Activated CD4-positive, alpha-beta T cell treated with anti-CD3 and anti-CD28 coated beads for 24 hours (primary cell): ENCODE data around the gene ECI2.
A peak's percentile ranks its signal among the peaks of the same experiment; 100 is the strongest.
"Not testable (repeated sequence)": the region's sequence is repeated elsewhere in the genome, so short reads cannot be mapped to it uniquely, and the experiment has no call there.

Experiments
- DNase-seq, 2 donors: peaks; one replicate each; pipeline ENCODE4 v3.0.0-alpha.2; 2020; ENCODE audit warnings: low read depth in 2 of 2

Gene ECI2

DNA sequence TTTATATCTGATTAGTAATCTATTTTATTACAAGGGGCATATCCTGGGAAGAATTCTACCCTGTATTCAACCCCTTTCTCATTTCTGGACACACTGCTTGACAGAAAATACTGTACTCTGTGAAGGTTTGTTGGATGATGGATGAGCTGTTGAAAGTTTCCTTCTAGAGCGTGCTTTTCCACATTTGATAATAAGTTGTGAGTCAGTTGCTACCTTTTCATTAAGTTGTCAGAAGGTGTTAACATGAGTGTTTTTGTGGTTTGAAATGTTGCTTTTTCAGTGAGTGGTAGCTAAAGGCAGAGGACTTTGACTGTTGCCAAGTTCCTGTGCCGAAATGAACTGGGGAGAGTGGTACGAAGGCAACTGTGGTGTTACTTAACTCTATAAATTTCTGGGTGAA is 3.9 kb upstream of the ECI2 start:
- DNase-seq = no peak

DNA sequence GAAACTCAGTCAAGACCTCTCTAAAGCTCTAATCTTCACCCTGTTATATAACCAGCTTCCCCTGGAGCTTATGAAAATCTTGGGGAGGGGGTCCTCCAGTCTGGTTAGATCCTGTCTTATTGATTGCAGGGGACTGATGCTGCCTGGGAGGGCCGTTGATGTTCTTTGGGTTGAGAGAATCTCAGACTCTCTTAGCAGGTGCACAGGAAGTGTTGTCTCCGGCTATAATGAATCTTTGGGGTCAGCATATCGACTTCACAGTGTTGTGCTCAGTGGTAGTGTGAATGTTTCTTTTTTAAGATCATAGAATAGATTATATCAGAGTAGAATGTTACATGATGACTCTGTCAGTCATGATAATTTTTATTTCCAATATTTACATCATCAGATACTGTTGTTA is 2.8 kb upstream of the ECI2 start:
- DNase-seq = no peak

DNA sequence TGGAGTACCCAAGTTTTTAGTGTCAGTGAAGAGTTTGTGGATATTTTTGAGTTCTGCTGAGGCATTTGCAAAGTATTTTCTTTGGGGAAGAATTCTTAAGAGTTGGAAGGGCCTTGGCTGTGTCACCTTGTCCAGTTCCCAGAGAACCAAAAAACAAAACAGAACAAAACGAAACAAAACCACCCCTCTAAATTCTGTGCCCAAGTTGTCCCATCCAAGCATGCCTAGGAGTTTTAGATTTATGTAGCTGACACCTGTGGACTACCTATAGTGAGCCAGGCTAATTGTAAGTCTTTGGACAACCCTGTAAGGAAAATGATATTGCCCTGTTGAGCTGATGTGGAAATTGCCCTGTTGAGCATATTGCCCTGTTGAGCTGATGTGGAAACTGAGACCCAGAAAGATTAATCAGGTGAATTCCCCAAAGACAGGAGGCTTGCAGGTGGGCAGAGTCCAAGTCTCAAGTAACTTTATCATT is 1.0 kb upstream of the ECI2 start:
- DNase-seq = no peak

DNA sequence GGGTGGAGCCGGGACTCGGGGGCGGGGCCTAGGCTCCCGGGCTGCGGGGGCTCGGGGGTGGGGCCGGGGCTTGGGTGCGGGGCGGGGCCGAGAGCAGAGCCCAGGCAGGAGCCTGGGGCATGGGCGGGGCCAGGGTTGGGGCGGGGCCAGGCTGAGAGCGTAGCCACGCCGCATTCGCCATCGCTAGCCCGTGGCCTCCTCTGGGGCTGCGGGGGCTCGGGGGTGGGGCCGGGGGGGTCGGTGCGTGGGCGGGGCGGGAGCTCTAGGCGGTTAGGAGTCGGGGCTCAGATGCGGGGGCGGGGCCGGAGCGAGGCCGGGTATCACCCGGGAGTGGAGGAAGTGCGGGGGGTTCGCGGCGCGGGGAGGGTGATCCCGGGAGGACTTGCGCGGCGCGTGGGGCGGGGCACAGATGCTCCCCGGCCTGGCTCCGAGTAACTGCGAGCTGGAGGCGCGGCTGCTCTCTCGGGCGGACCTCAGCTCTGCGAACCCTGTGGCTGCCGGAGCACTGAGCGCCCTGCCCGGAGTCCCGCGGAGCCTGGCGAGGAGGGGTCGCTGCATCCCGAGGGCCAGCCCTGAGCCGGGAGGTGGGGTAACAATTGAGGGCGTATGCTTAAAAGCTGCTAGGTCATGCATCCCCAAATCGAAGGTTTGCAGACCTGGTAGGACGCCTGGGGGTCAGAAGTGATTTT is 434 bp upstream of the ECI2 start:
- peak; percentile 92 to 93 for DNase-seq

DNA sequence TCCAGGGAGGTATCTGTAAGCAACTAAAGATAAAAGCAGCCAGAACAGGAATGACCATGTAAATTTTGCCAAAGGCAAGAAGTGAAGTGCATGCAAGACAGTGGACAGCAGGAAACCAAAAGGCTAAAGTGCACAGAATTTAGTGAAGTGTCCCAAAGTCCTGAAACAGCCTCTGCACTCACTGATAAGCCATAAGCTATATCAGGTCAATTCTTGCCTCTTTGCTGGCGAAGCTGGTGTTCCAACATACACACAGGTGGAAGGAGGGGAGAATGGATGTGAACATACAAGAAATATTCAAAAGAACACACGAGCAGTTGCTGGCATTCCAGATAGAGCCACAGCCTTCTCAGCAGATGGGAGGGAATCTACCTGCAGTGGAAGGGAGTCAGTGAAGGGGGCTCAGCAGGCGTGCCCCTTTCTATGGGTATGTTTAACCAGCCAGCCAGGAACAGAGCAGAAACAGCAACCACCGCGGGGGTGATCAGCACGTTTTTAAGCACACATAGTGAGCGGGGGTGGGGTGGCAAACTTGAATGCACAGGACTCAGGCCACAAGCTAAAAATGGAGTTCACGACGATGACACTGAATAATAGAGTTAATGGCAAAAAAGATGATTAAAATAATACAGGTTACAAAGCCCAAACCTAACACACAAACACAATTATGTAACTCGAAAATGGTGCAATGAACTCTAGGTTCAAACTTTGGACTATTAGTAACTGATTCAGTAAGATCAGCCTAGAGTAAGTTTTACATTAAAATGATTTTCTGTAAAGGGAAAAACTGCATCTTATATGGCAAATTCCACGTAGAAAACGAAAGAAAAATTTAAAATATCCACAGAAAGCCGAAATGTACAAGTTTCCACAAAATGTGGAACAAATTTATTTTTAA is 1.2 kb downstream of the ECI2 start:
- no peak for DNase-seq

DNA sequence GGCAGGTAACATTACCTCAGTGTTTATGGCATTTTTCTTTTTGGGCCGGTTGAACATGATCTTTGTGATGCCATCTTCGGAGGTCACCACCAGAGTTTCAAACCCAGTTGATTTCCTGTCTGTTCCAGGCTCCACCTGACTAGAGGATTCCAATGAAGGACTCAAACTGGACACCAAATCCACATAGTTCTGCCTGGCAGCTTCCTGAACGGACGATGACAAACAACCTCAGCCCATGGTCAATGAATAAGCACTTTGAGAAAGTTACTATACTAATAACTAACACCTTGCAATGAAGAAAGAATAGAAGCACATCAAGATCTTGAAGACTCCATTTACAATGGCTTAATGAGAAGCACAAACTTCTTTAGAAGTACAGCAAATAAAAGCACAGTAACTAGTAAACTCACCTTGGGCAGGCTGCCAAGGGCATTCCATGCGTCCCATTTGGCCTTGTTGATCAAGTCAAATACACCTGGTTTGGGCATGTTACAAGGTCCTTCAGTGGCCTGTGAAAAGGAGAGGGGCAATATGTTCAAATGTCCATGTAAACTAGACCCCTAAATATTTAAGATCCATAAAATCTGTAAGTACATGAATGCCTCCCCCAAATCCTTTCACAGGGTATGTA is 4.9 kb downstream of the ECI2 start:
- DNase-seq = no peak

DNA sequence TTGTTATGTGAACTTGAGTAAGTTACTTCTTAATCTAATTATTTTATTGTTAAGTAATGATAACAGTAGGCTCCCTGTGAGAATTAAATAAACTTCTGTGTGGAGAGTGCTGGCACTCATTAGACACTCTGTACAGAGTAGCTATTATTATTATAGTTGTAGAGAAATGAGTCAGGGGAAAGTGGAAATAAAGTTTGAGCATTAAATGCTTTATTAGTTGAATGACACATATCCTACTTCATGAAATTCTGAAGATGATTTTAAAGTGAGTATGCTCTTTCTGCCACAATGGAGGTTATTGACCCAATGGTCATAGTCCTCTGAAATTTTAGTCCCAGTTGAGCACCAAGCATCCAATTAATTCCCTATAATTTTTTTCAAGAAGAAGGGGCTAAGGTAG is 5.9 kb downstream of the ECI2 start:
- no peak for DNase-seq

DNA sequence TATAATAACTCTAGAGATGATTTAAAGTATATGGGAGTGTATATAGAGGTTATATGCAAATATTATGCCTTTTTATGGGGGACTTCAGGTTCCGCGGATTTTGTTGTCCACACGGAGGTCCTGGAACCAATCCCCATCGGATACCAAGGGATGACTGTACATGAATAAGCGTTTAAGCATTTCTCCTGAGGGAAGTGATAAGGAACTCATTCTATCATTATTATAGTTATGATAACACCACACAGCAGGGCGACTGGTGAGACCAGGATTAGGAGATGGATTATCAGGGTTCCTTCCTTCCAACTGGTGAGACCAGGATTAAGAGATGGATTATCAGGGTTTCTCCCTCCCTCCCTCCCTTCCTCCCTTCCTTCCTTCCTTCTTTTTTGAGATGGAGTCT is 6.6 kb downstream of the ECI2 start:
- DNase-seq = no peak

DNA sequence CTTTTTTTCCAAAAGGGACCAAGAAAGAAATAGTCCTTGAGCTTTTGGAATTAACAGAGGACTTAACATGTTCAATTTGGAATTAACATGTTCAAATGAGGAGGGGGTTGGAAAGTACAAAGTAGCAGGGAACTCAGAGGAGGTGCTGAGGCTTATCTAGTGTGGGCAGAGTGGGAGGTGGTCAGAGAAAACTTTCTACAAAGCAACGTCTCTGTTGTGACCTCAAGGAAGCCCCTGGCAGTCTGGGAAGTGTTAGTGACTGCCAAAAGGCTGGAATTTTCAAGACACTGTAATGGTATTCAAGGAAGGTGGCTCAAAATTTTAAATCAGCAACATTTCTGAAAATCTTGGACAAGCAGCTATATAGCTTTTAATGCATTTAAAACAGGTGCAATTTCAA is 7.3 kb downstream of the ECI2 start:
- DNase-seq = no peak

DNA sequence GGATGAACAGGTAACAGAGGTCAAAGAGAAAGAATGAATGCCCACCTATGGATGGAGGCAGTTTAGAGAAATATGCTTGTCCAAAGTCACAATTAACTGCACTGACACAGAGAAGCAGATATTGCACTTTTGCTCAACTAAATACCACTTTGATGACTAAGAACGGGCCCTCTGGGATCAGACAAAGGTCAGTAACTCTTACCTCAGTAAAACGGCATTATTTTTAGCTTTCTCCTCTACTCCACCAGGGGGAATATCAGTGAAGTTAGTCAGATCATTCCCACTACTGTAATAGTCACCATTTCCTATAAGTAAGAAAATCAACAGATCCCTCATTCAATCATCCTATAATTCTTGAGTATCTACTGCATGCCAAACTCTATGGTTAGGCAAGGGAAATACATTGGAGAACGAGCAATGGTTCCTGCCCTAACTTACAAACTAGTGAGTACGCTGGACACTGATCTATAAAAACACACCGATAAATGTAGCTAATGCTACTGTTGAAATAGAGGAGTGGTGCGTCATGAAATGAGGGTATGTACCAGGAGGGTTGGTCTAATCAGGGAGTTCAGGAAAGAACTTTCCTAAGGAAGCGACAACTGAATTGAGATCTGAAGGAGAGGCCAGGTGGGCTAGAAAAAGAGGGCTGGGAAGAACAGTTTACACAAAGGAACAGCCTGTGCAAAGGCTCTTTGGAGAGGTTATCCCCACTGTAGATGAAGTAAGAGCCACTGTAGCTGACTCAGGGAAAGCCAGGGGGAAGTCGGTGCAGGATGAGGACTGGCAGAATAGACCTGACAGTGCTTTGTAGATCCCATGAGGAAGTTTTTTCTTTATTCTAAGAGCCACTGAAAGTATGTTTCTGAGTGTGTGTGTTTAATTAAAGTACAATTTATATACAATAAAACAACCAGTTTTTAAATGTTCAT is 9.2 kb downstream of the ECI2 start:
- DNase-seq = no peak

DNA sequence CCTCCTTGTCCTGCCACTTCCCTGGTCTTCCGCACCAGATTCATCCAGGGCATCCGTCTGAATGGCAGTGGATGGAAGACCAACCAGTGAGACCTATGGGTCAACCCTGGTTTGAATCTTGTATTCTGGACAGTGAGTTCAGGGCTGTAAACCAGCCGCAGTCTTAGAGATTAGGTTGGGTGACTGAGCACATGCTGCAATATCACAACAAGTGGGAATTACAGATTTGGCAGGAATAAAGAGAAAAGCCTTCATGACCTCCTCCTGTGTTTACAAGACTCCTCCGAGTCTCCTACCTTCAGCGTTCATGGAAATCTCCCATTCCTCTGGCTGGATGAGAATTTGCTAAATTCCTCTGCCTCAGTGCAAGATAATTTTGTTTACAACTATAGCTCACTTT is 9.9 kb downstream of the ECI2 start:
- DNase-seq = no peak

DNA sequence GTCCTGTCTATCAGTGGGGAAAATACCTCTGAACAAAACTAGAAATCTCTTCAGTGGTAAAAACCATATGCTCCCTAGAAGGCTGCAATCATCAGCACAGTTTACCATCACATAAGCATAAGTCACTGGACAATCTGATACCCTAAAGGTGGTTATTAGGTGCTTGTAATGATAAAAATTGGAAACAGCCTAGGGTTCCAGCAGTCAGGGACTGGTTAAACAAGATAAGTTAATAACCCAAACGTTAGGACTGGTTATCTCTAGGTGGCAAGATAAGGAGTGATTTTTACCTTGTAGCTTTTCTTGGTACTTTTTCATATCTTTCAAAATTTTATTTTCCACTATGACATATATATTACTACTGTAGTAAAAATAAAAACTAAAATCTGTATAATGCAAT is 11.0 kb downstream of the ECI2 start:
- DNase-seq = no peak

DNA sequence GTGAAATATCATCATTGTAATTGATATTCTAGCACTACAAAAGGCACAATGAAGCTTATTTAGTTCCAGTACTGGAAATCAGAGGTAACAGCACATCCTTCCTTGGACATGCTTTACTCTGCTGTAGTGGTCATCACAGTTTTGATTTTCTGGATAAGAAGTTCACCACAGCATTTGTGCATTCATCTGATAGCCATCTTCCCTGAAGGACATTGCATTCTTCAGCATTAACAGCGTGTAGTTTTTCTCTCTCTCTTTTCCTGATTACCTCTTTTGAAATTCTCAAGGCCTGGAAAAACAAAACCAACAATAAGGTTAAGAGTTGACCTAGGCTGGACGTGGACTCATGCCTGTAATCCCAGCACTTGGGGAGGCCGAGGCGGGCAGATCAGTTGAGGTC is 19.6 kb downstream of the ECI2 start:
- DNase-seq = no peak

DNA sequence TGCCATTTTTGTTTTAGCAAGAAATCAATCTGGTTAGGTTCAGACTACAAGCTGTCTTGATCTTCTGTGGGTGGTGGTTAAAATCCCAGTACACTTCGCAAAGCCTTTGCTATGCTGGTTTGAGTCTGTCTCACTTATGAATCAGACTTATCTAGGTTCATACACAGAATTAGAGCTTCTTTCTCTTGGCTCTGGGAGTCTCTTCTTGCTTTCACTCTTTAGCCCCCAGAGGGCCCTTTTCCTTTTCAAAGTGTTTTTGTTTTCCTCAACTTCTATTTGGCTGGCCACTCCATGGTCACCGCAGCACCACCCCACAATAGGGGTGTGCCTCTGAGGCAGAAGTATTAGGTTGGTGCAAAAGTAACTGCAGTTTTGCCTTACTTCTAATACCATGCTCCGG is 21.3 kb downstream of the ECI2 start:
- DNase-seq = no peak

DNA sequence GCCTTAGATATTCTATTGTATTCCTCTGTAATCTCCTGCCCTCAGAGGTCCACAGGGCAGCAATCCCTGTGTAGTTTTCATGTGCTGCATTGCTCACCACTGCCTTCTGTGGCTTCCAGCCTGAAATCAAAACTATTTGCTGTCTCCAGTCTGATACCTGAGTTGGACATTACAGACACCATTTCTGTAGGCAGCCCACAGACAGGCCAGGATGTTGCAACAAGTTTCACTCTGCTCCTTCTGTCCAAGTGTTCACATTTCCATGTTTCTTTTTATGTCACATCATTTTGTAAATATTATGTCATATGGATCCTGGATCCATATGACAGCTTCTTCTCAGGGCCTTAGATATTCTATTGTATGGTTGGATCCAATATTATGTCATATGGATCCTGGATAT is 21.7 kb downstream of the ECI2 start:
- no peak for DNase-seq

DNA sequence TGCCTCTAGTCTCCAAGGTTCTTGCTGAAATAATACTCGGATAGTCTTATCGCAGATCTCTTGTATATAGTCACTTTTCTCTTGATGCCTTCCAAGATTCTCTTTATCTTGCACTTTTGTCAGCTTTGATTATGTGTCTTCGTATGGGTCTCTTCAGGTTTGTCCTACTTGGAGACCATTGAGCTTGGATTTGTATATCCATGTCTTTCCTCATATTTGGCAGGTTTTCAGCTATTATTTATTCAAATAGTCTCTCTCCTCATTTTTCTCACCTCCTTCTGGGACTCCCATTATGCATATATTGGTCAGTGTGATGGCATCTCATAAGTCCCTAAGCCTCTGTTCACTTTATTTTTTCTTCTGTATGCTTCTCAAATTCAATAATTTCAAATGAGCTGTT is 23.0 kb downstream of the ECI2 start:
- no peak for DNase-seq

DNA sequence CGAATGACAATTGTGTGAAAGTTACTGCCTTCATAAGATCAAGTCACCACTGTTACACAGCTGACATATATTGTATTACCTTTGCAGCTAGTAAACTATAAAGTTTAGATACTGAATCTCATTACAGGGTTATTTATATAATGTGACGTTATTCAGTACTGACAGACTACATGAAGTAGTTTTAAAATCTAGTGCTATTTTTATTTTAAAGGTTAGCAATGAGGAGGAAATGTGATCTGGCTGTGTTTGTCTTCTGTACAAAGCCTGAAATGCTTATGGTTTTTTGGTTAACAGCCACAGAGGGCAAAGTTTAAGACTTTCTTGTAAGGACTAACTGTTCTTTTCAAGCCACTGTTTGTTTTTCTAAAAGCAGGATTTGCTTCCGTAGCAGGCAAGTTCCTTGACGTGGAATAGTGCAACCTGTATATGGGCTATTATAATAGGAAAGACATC is 26.0 kb downstream of the ECI2 start:
- DNase-seq = not testable (repeated sequence)

DNA sequence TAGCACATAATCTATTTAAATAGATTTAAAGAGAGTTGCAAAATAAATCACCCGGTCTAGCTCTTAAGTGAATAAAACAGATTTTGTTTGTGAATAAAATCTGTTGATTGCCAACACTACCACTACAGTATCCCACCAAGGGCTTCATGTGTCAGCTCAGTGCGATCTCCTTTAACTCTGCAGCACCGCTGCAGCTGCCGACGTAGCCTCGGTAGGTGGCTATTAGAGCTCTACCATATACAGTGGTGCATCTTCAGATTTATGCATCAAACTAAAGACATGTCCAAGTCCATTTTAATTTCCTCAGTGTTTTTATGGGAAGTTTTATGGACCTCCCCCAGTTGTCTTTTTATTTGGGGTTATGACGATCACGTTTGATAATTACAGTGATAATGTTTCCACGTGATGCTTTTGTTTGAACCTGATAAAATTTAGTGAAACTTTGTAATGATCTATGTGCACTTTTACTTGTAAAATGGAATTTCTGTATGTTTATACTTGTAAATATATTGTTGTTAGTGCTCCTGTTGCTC is 26.7 kb downstream of the ECI2 start:
- no peak for DNase-seq

DNA sequence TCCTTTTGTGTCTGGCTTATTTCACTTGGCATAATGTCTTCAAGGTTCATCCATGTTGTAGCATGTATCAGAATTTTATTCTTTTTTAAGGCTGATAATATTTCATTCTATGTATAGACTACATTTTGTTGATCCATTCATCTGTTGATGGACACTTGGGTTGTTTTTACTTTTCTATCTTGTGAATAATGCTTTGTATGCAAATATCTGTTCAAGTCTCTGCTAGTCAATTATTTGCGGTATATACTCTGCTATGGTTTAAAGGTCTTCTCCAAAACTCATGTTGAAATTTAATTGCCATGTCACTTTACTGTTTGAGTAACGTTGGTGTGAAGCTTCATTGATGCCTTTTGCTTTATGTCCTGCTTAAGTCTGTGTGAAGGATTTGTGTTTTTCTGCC is 27.5 kb downstream of the ECI2 start:
- no peak for DNase-seq

DNA sequence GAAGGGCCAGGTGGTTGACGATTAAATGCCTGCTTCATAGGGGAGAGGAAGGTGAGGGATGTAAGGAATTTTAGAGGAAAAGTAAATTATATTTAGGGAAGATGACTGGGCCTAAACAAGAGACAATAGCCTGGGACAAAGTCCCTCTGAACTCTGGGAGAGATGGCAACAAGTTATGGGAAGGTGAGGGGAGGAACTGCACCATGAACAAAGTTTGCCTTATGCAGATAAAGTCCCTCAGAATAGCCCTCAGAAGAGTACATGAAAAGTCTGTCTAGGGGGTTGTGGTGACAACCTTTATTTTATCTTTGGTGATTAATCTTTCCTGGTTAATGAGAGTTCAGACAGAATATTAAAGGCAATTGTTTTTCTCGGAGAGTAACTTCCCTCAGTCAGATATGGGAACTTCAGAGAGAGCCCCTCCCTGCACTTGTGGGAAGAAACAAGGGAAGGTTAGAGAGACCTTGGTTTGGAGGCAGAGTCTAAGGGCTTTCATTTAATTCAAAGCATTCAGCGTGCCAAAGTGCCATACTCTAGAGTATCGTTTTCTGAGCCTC is 29.3 kb downstream of the ECI2 start:
- no peak for DNase-seq

DNA sequence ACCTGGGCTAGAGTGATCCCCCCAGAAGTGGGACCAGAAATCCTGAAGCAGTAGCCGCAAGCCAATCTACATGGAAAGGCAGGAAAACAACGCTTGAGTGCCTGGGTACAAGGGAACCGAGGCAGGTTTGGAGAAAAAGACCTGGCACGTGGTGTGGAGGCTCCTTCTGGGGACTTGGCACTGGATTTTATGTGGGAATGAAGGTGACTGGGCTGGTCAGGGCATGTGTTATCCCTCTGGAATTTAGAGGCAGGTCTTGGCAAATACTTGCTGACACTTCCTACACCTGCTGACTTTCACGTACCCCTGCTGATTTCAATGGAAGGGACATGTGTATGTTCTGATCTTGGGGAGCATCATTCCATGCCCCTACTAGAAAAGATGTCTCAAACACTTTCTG is 31.4 kb downstream of the ECI2 start:
- DNase-seq = no peak
